OCI-LY7 (cell line): ENCODE measurements around the gene C2CD4D. TPM values are rescaled to one million over a fixed set of nuclear protein-coding genes. Genes with fewer than 3 reads are reported as not detected.

Source experiments
- BruUV-seq: library from RNA; stranded (reverse); fragments of 400-500 nt; replicated peaks from 2 replicates; lab custom pipeline; 2021; lab: Mats Ljungman, UMichigan
- CTCF ChIA-PET: fragments of 300-600 bp; sonication (Branson Sonifier 250); formaldehyde crosslinking; loops from one replicate; lab custom pipeline; 2022; ENCODE audit warnings: antibody characterized with exemption; ENCODE audit not compliant: unreplicated experiment; lab: Charles Lee
- POLR2A ChIA-PET: fragments of 300-600 bp; sonication (Branson Sonifier 250); formaldehyde crosslinking; loops from one replicate; lab custom pipeline; 2022; ENCODE audit warnings: antibody characterized with exemption; lab: Charles Lee
- DNase-seq: peaks from one replicate; pipeline ENCODE4 v3.0.0-alpha.2; 2015; ENCODE audit warnings: low spot score
- H2AFZ ChIP-seq: fragments of 200-600 bp; sonication (generic), shearing (Covaris generic); 2 replicates; pipeline ENCODE4 v1.6.1; 2014; ENCODE audit warnings: mild to moderate bottlenecking, antibody characterized with exemption, low read length, moderate library complexity
- H3K27ac ChIP-seq: fragments of 200-600 bp; sonication (generic); 2 replicates; pipeline ENCODE4 v1.5.1; 2014; ENCODE audit warnings: mixed run types, low read depth, mild to moderate bottlenecking, moderate library complexity, low read length, inconsistent platforms; ENCODE audit not compliant: poor library complexity, severe bottlenecking
- H3K36me3 ChIP-seq: fragments of 200-600 bp; sonication (generic); 2 replicates; pipeline ENCODE4 v1.6.1; 2014; ENCODE audit warnings: mild to moderate bottlenecking, antibody characterized with exemption, low read length, moderate library complexity, mixed read lengths; ENCODE audit not compliant: insufficient read depth
- H3K4me1 ChIP-seq: fragments of 200-600 bp; sonication (generic); 2 replicates; pipeline ENCODE4 v1.5.1; 2014; ENCODE audit warnings: mild to moderate bottlenecking, low read length; ENCODE audit not compliant: insufficient read depth, poor library complexity, severe bottlenecking
- H3K4me2 ChIP-seq: fragments of 200-600 bp; sonication (generic); 2 replicates; pipeline ENCODE4 v1.6.1; 2014; ENCODE audit warnings: mild to moderate bottlenecking, low read length
- H3K4me3 ChIP-seq: fragments of 200-600 bp; sonication (generic); 2 replicates; pipeline ENCODE4 v1.5.1; 2014; ENCODE audit warnings: mild to moderate bottlenecking, low read depth, low read length; ENCODE audit not compliant: poor library complexity, severe bottlenecking
- H3K79me2 ChIP-seq: fragments of 200-600 bp; sonication (generic); 2 replicates; pipeline ENCODE4 v1.6.1; 2016; ENCODE audit warnings: low read depth, mild to moderate bottlenecking, low read length, moderate library complexity, mixed read lengths; ENCODE audit not compliant: insufficient read depth
- H3K9me2 ChIP-seq: fragments of 200-600 bp; sonication (generic); 2 replicates; pipeline ENCODE4 v1.6.1; 2016; ENCODE audit warnings: mild to moderate bottlenecking, low read length, mixed read lengths; ENCODE audit not compliant: insufficient read depth
- H3K9me3 ChIP-seq: fragments of 200-600 bp; sonication (generic); 2 replicates; pipeline ENCODE4 v1.6.1; 2014; ENCODE audit warnings: mild to moderate bottlenecking, mixed run types, low read length, mixed read lengths
- H4K20me1 ChIP-seq: fragments of 200-600 bp; sonication (generic); 2 replicates; pipeline ENCODE4 v1.6.1; 2014; ENCODE audit warnings: mild to moderate bottlenecking, antibody characterized with exemption, low read length, moderate library complexity, mixed read lengths; ENCODE audit not compliant: insufficient read depth
- EZH2phosphoT487 ChIP-seq: fragments of 200-600 bp; sonication (generic); IDR thresholded peaks from 2 replicates; pipeline ENCODE4 v1.6.1; 2018; ENCODE audit warnings: low read depth, borderline replicate concordance, mild to moderate bottlenecking, mixed run types, antibody characterized with exemption, low read length, moderate library complexity, mixed read lengths
- intact Hi-C: fragments of 100-400 bp; cut with micrococcal nuclease; formaldehyde crosslinking; loops from one replicate; pipeline ENCODE4 v1.10.0; 2022; ENCODE audit not compliant: unreplicated experiment
- total RNA-seq, 2 experiments: library from RNA; depleted of rRNA in 1 of 2; stranded (reverse); fragments of >200 nt in 1 of 2; shearing (Covaris generic) in 1 of 2; gene quantifications; 2 replicates each; pipeline ENCODE4 v1.2.3, GENCODE V29; 2014 to 2022
- TF ChIP-seq, protein P1 (sequence below): fragments of 200-600 bp; sonication (generic); conservative IDR thresholded peaks from 2 replicates; pipeline ENCODE4 v1.5.1; 2014; ENCODE audit warnings: mild to moderate bottlenecking, antibody characterized with exemption, low read length, moderate library complexity, mixed read lengths

Gene C2CD4D
- total RNA-seq, 2 experiments from 2014 or later = not detected

DNA sequence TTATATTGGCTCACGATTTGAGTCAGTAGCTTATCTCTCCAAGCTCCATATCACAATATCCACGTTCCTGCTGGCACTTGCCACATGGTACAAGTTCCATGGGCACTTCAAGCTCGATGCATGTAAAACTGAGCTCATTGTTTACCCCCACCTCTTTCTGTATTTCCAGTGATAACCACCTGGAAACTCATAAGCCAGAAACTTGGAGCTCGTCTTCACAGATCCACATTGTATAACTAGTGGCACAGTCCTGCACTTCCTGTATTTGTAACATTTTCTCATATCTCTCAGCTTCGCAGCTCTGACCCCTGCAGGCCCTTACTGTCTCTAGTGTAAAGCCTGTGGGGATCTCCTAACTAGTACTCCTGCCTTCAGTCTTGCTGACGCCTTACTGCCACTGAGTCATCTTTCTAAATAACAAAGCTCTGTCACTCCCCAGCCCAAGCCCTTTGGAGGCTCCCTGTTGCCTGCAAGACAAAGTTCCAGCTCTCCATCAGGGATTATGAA lies 6.5 kb upstream of the C2CD4D start:
- Histone ChIP-seq H3K9me3 (no peaks in the 10 kb centered on the region), H3K4me1 (peaks cover 21% of the 10 kb centered on the region), H3K4me2 (no peak overlapping the region), H3K9me2 (no peaks in the 10 kb centered on the region), H3K27ac (no peak overlapping the region), H4K20me1 (no peaks in the 10 kb centered on the region), H2AFZ (peak overlapping the region; percentile 41; the same call in 1 of the 2 replicates), H3K36me3 (no peaks in the 10 kb centered on the region), H3K79me2 (no peaks in the 10 kb centered on the region), H3K4me3 (no peak overlapping the region)
- DNase-seq = peak; percentile 29
- no TSS peak for BruUV-seq
- TF ChIP-seq, protein P1, sequence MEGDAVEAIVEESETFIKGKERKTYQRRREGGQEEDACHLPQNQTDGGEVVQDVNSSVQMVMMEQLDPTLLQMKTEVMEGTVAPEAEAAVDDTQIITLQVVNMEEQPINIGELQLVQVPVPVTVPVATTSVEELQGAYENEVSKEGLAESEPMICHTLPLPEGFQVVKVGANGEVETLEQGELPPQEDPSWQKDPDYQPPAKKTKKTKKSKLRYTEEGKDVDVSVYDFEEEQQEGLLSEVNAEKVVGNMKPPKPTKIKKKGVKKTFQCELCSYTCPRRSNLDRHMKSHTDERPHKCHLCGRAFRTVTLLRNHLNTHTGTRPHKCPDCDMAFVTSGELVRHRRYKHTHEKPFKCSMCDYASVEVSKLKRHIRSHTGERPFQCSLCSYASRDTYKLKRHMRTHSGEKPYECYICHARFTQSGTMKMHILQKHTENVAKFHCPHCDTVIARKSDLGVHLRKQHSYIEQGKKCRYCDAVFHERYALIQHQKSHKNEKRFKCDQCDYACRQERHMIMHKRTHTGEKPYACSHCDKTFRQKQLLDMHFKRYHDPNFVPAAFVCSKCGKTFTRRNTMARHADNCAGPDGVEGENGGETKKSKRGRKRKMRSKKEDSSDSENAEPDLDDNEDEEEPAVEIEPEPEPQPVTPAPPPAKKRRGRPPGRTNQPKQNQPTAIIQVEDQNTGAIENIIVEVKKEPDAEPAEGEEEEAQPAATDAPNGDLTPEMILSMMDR = 0 out of 2 replicates have a peak, but pooled peaks have one; percentile 30
- no peak for TF ChIP-seq EZH2phosphoT487
- POLR2A ChIA-PET = interaction anchor here (0.6 to 1.1 kb wide), 3 partner anchors 57 to 351 kb away, joined by 3 to 5 read pairs (median 3); no protein-coding TSS in a partner anchor
- CTCF ChIA-PET = interaction anchor here (0.8 kb wide), 1 partner anchor 10 kb away, joined by 3 read pairs; no protein-coding TSS in a partner anchor
- intact Hi-C loops = no loop called here

DNA sequence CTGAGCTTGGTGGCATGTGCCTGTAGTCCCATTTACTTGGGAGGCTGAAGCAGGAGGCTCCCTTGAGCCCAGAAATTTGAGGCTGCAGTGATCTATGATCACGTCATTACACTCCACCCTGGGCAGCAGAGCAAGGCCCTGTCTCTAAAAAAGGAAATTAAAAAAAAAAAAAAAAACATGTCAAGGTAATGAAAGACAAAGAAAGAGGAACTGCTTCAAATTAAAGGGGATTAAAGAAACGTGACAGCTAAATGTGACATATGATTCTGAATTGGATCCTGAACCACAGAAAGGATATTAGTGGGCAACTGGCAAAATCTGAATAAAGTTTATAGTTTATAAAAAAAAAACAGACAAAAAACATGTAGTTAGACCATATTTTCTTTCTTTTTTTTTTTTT lies 3.8 kb upstream of the C2CD4D start:
- Histone ChIP-seq H3K27ac (no peak overlapping the region), H3K9me3 (no peaks in the 10 kb centered on the region), H4K20me1 (no peaks in the 10 kb centered on the region), H3K79me2 (no peaks in the 10 kb centered on the region), H3K4me2 (peak overlapping the region; percentile 8; the same call in 1 of the 2 replicates), H3K4me1 (peaks cover 21% of the 10 kb centered on the region), H2AFZ (peak overlapping the region; percentile 9; the same call in 1 of the 2 replicates), H3K4me3 (no peak overlapping the region), H3K36me3 (no peaks in the 10 kb centered on the region), H3K9me2 (no peaks in the 10 kb centered on the region)
- no peak for TF ChIP-seq EZH2phosphoT487
- TF ChIP-seq, protein P1 = no peak
- DNase-seq = peak; percentile 59
- intact Hi-C loops = no loop called here
- ChIA-PET CTCF (no interaction called here), POLR2A (interaction anchor here (0.7 kb wide), 2 partner anchors 89 to 322 kb away, joined by 3 read pairs; no protein-coding TSS in a partner anchor)
- no TSS peak for BruUV-seq

DNA sequence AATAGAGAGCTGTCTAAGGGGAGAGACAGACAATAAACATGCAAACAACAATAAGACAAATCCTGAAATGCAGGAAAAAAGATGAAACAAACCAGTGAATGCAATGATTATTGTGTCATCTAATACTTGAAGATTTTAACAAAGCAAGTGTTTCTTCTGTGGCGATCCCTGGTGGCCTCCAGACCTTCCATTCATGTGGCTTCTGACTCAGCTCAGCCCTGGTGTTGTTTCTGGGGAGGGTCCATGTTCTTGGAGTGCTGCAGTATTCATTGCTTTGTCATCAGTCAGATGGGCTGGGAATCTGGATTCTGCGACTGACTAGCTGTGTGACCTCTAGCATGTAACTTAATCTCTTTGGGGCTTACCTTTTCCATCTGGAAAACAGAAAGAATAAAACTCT lies 1.5 kb upstream of the C2CD4D start:
- ChIA-PET CTCF (no interaction called here), POLR2A (no interaction called here)
- Histone ChIP-seq H3K9me3 (no peaks in the 10 kb centered on the region), H3K79me2 (no peaks in the 10 kb centered on the region), H3K27ac (no peak overlapping the region), H3K4me1 (peaks cover 16% of the 10 kb centered on the region), H3K36me3 (no peaks in the 10 kb centered on the region), H4K20me1 (no peaks in the 10 kb centered on the region), H3K4me2 (no peak overlapping the region), H2AFZ (no peak overlapping the region), H3K4me3 (no peak overlapping the region), H3K9me2 (no peaks in the 10 kb centered on the region)
- no TSS peak for BruUV-seq
- DNase-seq = no peak
- intact Hi-C loops = no loop called here
- TF ChIP-seq, protein P1 = no peak
- no peak for TF ChIP-seq EZH2phosphoT487
